ENCODE data around the gene HINT2.
A peak's percentile ranks its signal among the peaks of the same experiment; 100 is the strongest.

Gene HINT2

DNA sequence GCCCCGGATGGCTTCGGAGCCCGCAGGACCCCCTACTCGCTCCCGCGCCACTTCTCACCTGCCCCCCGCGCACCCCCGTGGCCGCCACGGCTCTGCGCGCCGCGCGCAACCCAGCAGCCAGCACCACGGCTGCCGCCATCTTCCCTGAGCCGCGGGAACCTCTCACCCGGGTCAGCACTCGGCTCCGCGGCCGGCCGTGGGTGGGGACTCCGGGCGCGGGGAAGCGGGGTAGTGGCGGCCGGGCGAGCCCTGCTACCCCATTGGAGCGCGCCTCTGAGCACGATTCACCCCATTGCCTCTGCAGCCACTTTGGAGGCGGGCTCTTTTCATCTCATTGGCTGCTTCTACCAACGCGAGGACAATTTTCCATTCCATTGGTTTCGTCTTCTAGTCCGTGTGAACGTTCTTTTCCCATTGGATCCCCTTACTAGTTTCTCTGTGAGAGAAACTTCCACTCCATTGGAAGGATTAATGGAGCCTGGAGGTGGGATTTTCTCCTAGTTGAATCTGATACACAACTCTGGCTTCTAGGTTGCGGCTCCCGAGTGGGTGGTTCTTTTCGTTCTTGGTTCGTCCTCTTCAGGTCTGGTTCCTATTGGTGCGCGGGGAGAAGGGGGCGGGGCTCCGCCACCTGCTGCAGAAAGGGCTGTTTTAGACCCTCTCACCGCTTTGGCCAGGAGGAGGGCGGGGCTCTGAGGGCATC, at the start of gene HINT2:
HINT2 (minus strand) TSS at position 202 of the 703 bp plus-strand sequence; CDS start at position 139, 63 bp downstream.
- peak; percentile 99 for DNase-seq

DNA sequence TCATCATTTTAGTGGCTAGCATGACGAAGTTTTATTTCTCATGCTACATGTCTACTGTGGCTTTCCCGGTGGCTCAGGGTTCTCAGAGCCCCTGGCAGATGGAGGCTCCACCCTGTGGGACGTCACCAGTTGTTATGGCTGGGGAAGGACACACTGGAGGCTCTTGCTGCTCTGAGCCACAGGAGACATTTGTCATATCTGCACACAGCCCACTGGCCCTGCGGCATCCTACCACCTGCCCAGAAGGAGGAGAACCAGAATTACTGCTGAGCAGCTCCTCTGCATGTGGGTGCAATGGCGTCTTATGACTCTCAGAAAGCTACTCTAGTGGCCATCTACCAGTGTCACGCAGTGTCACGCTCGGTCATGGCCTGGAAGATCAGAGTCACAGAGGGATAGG, 48.7 kb upstream of the HINT2 start:
- DNase-seq, result no peak

DNA sequence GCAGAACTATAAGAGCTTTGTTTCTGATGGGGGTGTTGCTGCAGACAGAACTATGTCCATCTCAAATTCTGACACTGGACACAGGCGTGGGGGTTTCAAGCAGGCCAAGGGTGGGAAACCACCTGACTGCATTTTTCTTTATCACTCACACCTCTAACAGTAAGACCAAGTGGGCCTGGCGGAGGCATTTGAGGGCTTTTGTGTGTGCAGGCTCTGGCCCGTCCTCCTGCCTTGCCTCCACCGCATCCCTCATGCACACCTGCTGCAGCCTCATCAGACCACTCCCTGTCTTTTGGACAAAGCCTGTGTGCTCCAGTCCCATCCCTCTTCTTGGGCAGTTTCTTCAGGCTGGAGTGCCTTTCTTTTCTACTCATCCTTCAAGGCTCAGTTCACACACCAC, 47.5 kb upstream of the HINT2 start:
- no peak for DNase-seq

DNA sequence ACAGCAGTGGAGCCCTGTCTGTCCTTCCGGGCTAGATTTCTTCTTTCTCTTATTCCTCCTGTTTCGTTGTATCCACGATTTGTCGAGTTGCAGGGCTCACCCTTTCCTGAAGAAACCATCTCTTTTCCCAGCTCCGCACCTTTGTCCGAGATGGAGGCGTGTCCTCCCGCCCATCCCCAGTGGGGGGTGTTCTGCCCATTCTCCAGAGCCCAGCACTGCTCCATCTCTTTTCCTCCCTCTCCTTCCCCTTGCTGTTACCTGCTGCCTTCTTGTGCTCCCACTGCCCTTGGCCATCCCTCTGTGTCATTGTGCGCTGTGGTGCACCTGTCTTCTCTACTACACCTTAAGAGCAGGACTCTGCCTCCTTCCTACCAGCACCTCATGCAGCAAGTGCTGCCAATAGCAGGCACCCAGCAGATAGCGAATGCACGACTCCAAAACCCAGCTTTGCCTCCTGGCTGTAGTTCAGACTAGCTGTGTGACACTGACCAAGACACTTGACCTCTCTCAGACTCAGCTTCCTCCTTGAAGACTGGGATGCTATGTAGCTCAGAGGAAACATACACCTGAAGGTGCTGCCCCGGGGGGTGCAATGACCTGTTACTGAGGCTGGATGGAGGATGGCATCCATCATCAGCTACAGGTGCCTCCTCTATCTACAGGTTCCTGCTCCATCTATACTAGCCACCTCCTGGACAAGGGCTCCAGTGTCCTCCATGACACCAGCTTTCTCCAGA, 46.5 kb upstream of the HINT2 start:
- DNase-seq, result no peak

DNA sequence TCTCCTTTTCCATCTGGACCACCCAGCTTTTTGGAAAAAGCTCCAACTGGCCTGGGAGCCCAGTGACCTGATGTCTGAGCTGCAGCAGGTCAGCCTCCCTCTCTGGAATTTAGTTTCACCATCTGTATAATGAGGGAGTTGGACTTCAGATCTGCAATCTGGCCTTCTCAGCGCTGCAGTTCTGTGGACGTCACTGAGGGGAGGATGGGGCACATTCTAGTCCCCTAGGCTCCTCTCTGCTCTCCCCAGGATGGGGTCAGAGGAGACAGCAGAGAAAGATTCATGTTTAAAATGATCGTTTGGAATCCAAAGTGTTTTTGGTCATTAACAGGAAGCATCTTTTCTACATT, 45.1 kb upstream of the HINT2 start:
- DNase-seq, result no peak

DNA sequence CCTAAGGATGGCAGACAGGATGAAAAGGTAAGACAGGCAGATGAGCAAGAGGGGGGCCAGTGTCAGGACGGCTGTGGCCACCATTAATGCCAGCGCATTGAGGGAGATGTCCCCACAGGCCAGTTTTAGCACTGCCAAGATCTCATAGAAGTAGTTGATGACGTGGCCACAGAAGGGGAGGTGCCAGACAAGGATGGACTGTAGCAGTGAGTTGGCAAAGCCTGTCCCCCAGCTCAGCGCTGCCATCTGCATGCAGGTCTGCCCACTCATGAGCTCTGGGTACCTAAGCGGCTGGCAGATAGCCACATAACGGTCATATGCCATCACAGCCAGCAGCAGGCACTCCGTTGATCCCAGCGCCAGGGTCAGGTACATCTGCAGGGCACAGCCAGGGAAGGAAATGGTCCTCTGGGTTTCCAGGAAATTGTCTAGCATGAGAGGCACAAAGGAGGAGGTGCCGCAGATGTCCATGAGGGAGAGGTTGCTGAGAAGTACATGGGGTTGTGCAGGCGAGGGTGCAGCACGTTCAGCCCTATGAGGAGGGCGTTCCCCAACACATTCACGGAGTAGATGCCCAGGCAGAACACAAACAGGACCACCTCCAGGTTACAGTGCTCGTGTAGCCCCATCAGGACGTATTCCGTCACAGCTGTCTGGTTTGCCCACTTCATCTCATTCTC, 44.6 kb upstream of the HINT2 start:
- DNase-seq, result peak; percentile 28

DNA sequence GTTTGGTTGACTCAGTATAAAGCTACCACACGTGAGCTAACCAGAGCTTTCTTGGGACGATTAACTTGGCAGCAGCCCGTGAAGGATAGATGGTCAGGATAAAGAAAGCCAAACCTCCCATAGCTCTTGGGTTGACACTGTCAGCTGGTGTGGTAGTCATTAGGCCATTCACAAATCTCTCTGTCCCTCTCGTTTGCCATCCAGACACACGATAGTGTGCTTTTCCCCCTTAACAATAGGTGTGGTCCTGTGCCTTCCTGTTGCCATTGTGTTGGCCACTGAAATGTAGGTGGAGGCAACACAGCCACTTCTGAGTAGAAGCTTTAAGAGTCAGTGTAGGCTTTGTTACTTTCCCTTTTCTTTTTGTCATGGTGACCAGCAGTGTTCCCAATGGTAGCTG, 43.6 kb upstream of the HINT2 start:
- no peak for DNase-seq

DNA sequence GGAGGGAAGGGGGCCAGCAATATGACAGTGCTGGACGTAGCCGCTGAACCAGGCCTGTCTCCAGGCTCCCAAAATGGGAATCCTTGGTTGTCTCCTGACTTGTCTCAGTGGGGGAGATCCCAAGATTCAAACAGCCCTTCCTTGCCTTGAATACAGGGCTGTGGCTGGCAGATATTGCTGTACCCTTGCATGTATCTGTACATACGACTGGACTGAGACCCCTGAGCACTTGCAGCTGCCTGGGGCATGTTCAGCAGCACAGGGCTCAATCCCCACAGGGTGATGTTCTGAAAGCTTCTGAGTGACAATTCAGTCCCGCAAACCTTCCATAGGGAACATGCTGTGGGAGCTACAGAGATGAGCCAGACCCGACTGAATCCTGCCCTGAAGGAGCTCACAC, 42.0 kb upstream of the HINT2 start:
- DNase-seq, result no peak

DNA sequence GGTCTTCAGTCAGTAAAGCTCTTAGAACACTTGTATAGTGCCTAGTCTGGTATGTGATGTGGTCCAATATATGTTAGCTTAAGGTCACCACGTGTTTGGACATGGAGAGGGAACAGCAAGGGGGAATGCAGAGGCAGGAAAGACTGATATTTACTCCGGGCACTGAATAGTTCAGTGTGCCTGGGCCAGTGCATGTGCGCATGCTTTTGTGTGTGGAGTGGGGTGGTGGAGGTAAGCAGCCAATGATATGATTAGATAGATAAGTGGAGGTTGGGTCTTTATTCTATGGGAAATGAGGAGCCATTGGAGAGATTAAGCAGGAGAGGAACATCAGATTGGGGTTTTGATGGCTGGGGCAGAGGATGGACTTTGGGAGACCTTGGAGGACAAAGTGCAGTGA, 41.4 kb upstream of the HINT2 start:
- no peak for DNase-seq

DNA sequence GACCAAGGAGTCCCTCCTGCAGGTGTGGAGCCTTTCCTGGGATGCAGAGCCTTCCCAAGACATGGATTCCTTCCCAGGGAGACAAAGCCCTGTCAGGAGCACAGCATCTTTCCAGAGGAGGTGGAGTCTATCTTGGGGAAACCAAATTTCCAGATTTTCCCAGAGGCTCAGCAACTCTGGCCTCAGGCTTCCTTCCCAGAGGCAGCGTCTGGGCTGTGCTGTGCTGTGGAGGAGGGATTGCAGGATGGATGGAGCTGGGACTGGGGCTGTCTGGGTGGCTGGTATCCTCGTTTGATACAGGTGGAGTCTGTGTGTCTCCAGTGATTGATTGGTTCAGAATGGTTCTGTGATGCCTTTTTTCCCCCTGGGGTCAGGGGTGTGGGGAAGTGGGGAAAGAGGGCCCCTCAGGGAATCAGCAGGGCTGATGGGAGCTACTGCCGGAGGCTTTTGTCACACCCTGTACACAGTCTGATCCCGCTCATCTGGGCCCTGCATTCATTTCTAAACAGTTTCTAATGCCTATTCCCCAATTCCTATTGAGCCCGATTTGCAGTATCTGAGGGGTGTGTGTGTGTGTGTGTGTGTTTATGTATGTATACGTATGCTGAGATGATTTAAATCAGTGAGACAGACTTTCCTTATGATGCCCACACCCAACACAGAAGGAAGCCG, 39.4 kb upstream of the HINT2 start:
- no peak for DNase-seq

DNA sequence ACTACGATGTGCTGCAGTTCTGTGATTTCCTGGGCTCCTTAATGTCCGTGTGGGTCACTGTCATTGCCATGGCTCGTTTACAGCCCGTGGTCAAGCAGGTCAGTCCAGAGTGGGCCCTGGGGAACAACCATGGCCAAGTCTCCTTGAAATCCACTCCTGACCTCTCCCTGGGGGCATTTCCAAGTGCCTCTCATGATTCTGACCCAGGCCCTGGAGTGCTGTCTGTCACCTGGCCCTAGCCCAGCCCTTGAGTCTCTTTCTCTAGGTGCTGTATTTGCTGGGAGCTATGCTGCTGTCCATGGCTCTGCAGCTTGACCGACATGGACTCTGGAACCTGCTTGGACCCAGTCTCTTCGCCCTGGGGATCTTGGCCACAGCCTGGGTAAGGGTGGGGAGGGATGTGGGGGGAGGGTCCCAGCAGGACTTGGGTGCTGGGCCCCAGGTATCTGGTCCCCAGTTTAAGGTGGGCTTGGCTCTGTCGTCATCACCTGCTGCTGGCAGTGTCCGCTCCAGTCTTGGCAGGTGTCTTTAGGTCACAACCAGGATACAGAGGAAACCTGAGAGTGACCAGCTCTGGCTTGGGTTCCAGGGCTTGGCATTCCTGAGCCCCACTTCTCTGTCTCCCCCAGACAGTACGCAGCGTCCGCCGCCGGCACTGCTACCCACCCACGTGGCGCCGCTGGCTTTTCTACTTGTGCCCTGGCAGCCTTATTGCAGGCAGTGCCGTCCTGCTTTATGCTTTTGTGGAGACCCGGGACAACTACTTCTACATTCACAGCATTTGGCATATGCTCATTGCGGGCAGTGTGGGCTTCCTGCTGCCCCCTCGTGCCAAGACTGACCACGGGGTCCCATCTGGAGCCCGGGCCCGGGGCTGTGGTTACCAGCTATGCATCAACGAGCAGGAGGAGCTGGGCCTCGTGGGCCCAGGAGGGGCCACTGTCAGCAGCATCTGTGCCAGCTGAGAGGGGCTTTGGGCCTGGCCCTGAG, 38.3 kb upstream of the HINT2 start:
- DNase-seq, result no peak

DNA sequence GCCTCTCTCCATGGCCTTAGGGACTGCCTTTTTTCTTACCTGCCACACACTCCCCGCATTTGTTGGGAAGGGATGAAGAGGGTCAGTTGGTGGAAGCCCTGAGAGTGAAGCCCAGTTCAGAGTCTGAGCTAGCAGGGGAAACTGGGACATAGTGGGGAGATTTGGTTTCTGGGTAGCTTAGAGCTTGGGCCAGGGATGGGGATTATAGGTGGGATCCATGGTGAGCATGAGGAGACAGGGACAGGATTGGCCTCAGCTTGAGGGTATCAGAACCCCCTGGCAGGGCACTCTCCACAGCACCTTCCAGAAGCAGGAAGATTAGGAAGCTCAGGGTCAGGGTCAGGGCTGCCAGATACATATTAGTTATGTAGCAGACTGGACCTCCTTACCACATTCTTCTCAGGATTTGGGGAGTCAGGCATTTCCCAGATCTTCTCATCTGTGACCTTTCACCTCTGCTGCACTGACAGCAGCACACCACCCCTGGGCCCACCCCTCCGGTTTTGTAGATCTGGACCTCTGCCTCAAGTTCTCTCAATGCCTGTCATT, 37.5 kb upstream of the HINT2 start:
- DNase-seq, result no peak

DNA sequence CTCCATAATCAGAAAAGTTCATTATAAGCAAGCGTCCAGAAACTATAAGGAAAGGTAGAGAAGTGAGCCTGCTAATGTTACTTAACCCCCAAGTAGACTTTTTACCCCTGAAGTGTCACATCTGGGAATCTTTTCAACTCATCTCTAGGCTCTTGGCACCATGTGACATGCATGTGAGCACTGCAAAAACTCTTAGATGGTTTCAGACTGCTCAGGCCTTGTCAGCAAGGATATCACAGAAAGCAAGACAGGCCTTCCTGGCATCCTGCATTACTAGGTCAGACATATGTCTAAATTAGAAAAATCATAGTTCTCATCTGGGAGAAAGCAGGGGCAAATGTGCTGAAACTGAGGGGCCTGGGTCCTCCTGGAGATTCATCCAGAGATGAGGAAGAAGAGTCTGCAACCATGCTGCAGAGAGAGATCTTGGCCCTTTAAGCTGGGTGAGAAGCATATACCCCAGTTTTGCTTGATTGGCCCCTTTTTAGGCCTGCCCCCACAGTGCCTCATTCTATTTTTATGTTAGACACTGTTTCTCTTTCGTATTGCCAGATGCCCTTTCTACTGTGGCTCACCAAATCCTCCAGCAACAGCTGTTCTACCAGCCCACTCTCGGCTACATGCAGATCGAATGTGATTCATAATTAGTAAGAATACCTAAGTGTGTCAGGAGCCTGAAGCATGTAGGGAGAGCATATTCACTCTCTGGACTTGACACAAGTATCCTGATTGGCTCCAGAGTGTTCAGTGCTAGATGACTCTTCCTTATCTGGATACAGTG, 33.1 kb upstream of the HINT2 start:
- DNase-seq, result peak; percentile 83

DNA sequence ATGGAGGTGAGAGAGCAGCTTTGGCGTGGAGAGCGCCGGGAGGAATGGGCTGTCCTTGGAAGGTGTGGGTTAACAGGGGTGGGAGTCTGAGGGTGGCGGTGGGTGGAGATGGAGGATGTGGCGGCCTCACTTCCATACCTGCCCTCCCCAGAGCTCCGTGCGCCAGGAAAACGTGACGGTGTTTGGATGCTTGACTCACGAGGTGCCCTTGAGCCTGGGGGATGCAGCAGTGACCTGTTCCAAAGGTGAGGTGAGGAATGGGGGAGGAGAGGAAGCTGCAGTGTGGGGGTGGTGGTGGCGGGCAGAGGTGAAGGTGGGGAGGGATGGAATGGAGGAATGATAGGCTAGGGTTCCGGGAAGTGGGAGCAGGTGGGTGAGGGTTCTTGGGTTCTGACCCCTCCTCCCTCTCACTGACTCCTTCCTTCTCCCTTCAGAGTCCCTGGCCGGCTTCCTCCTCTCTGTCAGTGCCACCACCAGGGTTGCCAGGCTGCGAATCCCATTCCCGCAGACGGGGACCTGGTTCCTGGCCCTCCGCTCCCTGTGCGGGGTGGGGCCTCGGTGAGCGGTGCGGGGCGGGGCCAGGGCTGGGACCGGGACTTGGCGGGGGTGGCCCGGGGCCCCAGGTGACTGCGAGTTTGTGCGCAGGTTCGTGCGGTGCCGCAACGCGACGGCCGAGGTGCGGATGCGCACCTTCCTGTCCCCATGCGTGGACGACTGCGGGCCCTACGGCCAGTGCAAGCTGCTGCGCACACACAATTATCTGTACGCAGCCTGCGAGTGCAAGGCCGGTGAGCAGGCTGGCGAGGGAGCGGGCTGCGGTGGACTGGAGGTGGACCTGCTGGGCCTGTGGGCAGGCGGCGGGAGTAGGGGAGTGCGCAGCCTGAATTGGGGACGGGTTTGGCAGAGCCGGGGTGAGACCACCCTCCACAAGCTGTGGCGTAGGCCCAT, 31.3 kb upstream of the HINT2 start:
- DNase-seq, result no peak

DNA sequence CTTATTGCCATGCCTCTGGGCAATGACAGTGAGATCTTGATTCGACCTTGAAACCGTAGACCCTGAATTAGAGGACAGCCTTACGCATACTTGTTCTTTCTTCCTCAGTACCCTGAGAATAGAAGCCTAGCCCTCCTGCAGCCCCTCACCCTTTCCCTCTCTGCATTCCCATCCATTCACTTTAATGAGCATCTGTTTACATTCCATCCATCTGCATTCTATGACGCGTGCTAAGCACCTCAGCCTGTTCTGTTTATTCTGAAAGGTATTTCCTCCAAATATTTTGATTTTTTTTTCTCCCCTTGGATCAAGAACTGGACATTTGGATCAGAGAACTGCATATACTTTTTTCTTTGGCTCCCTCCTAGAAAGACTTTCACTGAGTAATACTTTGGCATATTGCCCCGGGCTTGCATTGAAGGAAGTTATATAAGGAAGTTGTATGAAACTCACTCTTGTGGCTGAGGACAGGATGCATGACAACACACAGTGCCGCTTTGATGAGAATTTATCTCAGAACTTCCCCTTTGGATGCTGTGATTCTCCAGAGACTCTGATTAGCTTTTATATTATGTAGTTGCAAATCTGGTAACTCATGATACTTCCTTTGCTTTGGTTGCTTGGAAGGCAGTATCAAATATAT, 29.9 kb upstream of the HINT2 start:
- peak; percentile 92 for DNase-seq

DNA sequence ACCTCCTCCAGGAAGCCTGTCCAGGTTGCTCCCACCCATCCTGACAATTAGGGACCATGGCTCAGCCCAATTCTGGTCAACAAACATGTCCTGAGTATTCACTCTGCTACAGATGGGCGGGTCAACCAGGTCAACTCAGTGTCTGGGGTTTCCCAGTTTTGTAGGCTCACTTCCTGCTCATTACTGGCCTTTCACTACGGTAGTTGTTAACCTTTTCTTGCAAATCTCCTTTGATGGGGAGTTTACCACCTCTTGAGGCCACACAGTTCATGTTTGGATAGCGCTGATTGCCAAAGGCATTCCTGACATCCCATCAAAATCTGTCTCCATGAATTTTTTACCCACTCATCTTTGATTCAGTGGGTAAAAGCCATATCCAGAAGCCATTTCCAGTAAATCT, 28.0 kb upstream of the HINT2 start:
- DNase-seq, result no peak

DNA sequence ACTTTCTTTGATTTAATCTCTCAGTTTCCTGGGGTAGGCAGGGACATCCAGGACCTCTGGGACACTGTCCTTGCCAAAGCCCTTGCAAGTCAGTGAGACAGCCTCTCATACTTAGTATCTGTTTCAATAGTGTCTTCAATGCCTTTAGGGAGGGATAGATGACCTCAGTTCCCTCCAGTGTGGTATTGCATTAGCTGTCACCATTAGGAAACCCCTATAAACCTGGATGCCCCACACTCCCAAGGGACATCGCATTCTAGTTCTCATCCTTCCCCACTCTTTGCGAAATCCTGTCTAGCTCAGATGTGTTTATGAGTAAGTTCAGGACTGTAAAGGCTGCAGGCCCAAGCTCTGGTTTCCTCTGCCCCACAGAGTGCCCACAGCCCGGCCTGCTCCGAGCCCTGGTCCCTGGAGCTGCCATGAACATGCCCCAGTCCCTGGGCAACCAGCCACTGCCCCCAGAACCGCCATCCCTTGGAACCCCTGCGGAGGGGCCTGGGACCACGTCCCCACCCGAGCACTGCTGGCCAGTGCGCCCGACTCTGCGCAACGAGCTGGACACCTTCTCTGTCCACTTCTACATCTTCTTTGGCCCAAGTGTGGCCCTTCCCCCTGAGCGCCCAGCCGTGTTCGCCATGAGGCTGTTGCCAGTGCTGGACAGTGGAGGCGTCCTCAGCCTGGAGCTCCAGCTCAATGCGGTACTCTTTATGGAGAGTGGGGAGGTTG, 27.3 kb upstream of the HINT2 start:
- DNase-seq, result peak; percentile 23

DNA sequence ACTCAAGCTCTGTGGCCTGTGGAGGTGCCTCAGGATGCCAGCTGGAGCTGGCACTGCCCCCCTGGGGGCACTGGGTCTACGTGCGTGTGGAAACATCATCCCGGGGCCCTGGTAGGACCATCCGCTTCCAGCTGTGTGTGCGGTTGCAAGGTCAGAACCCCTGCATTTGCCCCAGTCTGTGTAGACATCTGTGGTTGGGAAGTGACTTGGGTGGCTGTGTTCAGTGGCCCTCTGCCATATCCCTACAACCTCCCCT, 26.7 kb upstream of the HINT2 start:
- DNase-seq, result no peak

Data from fibroblast of skin of right quadriceps (primary cell).